ENCODE measurements around the gene ANKS6.

GRCh38 chr9:98770717-98771116 lies 25.6 kb downstream of the ANKS6 start:
- no peak for TF ChIP-seq POLR2A (IDR thresholded peaks at IDR 0.05)
- no peak for TF ChIP-seq CTCF (IDR thresholded peaks at IDR 0.05)
